Measurements from ENCODE around the gene NKX6-2. TPM values are rescaled to one million over a fixed set of nuclear protein-coding genes. Genes with fewer than 3 reads are reported as not detected.
"Not testable (repeated sequence)": the region's sequence is repeated elsewhere in the genome, so short reads cannot be mapped to it uniquely, and the experiment has no call there.

NKX6-2 gene
- total and polyA plus RNA-seq, 4 donors = 0.07 to 7.1 TPM; not detected in 2

DNA sequence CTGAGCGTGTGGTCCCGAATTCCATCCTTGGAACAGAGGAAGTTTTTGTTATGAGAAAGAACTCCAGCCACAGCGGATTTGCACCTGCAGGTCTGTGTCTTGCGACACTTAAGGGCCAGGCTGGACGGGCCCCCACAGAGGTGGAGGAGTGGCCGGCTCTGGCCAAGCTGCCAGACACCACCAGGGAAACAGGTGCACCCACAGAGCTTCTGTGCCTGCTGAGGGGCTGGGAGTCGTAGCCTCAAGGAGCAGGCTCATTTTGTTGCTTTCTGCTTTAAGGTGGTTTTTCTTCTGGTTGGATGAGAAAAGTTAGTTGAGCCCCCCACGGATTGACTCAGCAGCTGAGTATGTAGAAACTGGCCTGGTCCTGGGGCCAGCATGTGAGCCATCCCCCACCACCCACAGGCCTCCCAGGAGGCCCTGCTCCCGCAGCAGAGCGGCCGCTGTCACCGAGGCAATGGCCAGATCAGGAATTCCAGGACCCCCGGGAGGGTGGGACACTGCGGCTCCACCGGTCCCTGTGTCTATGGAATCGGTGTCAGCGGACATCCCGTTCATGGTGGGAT is 41.9 kb downstream of the NKX6-2 start:
- no peaks in the 10 kb centered on the region for H3K9me3 ChIP-seq (ENCODE audit: control insufficient read depth in 4 of 4, low read length in 3 of 4)
- WGBS = 95% methylated on average over 18 of the region's 18 CpGs
- TF ChIP-seq YY1 (IDR thresholded peaks at IDR 0.05) (no peak), FOXA1 (IDR thresholded peaks at IDR 0.05) (no peak), REST (IDR thresholded peaks at IDR 0.05) (no peak), HNF4A (conservative IDR thresholded peaks at IDR 0.05) (no peak)
- TF ChIP-seq, protein P1, sequence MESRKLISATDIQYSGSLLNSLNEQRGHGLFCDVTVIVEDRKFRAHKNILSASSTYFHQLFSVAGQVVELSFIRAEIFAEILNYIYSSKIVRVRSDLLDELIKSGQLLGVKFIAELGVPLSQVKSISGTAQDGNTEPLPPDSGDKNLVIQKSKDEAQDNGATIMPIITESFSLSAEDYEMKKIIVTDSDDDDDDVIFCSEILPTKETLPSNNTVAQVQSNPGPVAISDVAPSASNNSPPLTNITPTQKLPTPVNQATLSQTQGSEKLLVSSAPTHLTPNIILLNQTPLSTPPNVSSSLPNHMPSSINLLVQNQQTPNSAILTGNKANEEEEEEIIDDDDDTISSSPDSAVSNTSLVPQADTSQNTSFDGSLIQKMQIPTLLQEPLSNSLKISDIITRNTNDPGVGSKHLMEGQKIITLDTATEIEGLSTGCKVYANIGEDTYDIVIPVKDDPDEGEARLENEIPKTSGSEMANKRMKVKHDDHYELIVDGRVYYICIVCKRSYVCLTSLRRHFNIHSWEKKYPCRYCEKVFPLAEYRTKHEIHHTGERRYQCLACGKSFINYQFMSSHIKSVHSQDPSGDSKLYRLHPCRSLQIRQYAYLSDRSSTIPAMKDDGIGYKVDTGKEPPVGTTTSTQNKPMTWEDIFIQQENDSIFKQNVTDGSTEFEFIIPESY (IDR thresholded peaks at IDR 0.05) = no peak
- TF ChIP-seq, protein P2, sequence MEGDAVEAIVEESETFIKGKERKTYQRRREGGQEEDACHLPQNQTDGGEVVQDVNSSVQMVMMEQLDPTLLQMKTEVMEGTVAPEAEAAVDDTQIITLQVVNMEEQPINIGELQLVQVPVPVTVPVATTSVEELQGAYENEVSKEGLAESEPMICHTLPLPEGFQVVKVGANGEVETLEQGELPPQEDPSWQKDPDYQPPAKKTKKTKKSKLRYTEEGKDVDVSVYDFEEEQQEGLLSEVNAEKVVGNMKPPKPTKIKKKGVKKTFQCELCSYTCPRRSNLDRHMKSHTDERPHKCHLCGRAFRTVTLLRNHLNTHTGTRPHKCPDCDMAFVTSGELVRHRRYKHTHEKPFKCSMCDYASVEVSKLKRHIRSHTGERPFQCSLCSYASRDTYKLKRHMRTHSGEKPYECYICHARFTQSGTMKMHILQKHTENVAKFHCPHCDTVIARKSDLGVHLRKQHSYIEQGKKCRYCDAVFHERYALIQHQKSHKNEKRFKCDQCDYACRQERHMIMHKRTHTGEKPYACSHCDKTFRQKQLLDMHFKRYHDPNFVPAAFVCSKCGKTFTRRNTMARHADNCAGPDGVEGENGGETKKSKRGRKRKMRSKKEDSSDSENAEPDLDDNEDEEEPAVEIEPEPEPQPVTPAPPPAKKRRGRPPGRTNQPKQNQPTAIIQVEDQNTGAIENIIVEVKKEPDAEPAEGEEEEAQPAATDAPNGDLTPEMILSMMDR (IDR thresholded peaks at IDR 0.05; ENCODE audit: low read depth, low read length, missing input control) = no peak
- no peak for DNase-seq (ENCODE audit: low spot score)
- no peak overlapping the region for H3K9ac ChIP-seq (ENCODE audit: low read depth in 1 of 2, low read length in 2 of 2)
- peaks cover 0 to 15% (median 4%) of the 10 kb centered on the region in 4 donors for H3K36me3 ChIP-seq (ENCODE audit: control insufficient read depth in 4 of 4, insufficient read depth in 3 of 4, low read depth in 1 of 4, low read length in 3 of 4)
- H3K27me3 ChIP-seq (ENCODE audit: control insufficient read depth in 4 of 4, insufficient read depth in 4 of 4, low read length in 3 of 4) = no peaks in the 10 kb centered on the region
- H3K27ac ChIP-seq (ENCODE audit: low read depth in 1 of 2, low read length in 2 of 2) = no peak overlapping the region
- H3K4me1 ChIP-seq (ENCODE audit: control insufficient read depth in 4 of 4, insufficient read depth in 4 of 4, low read length in 3 of 4) = no peaks in the 10 kb centered on the region
- H3K4me3 ChIP-seq (ENCODE audit: low read depth in 1 of 3, low read length in 3 of 3) = no peak overlapping the region

DNA sequence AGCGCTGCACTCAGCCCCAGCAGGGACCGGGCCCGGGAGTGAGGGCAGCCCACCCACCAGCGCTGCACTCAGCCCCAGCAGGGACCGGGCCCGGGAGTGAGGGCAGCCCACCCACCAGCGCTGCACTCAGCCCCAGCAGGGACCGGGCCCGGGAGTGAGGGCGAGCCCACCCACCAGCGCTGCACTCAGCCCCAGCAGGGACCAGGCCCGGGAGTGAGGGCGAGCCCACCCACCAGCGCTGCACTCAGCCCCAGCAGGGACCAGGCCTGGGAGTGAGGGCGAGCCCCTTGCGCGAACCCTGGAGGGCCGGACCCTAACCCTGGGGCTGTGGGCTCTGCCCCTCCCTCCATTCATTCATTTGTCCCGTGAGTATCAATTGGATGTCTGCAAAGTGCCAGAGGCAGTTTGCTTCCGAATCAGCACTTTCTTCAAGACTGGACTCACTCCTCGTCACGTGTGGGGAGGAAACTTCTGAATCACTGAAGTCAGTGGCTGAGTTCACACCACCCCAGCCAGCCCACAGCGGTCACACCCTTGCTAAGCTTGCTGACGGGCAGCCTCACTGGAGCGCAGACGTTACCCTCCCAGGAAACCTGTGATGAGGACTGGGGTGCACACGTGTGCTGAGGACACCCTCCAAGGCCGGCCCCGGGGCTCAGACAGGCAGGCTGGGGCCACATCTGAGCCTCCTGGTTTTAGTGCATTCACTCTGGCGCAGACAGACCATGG is 42.6 kb downstream of the NKX6-2 start:
- not testable (repeated sequence) for DNase-seq (ENCODE audit: low spot score); H3K4me3 ChIP-seq (ENCODE audit: low read depth in 1 of 3, low read length in 3 of 3); H3K27ac ChIP-seq (ENCODE audit: low read depth in 1 of 2, low read length in 2 of 2); H3K9me3 ChIP-seq (ENCODE audit: control insufficient read depth in 4 of 4, low read length in 3 of 4); H3K27me3 ChIP-seq (ENCODE audit: control insufficient read depth in 4 of 4, insufficient read depth in 4 of 4, low read length in 3 of 4); H3K9ac ChIP-seq (ENCODE audit: low read depth in 1 of 2, low read length in 2 of 2); H3K4me1 ChIP-seq (ENCODE audit: control insufficient read depth in 4 of 4, insufficient read depth in 4 of 4, low read length in 3 of 4)
- peaks cover 0 to 15% (median 4%) of the 10 kb centered on the region in 4 donors for H3K36me3 ChIP-seq (ENCODE audit: control insufficient read depth in 4 of 4, insufficient read depth in 3 of 4, low read depth in 1 of 4, low read length in 3 of 4)
- WGBS = 93% methylated on average over 30 of the region's 30 CpGs

GRCh38 chr10:132742837-132743194 is 43.1 kb downstream of the NKX6-2 start:
- TF ChIP-seq GABPA (IDR thresholded peaks at IDR 0.05 in 1 of 2, conservative IDR thresholded peaks at IDR 0.05 in 1 of 2) (no peak), SP1 (IDR thresholded peaks at IDR 0.05) (no peak), NR2F2 (IDR thresholded peaks at IDR 0.05) (no peak), HNF4A (conservative IDR thresholded peaks at IDR 0.05) (no peak)
- Histone ChIP-seq H3K27ac (ENCODE audit: low read depth in 1 of 2, low read length in 2 of 2) (no peak overlapping the region), H3K4me3 (ENCODE audit: low read depth in 1 of 3, low read length in 3 of 3) (no peak overlapping the region), H3K27me3 (ENCODE audit: control insufficient read depth in 4 of 4, insufficient read depth in 4 of 4, low read length in 3 of 4) (no peaks in the 10 kb centered on the region), H3K4me1 (ENCODE audit: control insufficient read depth in 4 of 4, insufficient read depth in 4 of 4, low read length in 3 of 4) (no peaks in the 10 kb centered on the region), H3K9ac (ENCODE audit: low read depth in 1 of 2, low read length in 2 of 2) (no peak overlapping the region), H3K9me3 (ENCODE audit: control insufficient read depth in 4 of 4, low read length in 3 of 4) (no peaks in the 10 kb centered on the region), H3K36me3 (ENCODE audit: control insufficient read depth in 4 of 4, insufficient read depth in 3 of 4, low read depth in 1 of 4, low read length in 3 of 4) (peaks cover 0 to 15% (median 4%) of the 10 kb centered on the region in 4 donors)
- DNase-seq (ENCODE audit: low spot score) = no peak
- WGBS = 93% methylated on average over 12 of the region's 12 CpGs
